ENCODE measurements around the gene CYTH4.

DNA sequence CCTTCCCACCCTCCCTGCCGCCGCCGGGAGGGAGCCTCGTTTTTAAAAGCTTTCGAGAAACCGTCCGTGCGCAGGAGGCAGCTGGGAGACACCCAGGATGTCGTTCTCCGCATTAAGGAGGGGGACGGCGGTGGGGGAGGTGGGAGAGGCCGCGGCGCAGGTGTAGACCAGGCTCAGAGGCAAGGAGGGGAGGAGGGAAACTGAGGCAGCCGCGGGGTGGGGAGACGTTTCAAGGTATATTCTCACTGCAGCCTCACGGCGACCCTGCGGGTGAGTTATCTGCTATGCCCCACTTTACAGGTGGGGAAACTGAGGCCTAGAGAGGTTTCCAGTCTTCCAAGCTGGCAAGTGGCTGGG, 42.7 kb downstream of the CYTH4 start:
- TF ChIP-seq, protein P1, sequence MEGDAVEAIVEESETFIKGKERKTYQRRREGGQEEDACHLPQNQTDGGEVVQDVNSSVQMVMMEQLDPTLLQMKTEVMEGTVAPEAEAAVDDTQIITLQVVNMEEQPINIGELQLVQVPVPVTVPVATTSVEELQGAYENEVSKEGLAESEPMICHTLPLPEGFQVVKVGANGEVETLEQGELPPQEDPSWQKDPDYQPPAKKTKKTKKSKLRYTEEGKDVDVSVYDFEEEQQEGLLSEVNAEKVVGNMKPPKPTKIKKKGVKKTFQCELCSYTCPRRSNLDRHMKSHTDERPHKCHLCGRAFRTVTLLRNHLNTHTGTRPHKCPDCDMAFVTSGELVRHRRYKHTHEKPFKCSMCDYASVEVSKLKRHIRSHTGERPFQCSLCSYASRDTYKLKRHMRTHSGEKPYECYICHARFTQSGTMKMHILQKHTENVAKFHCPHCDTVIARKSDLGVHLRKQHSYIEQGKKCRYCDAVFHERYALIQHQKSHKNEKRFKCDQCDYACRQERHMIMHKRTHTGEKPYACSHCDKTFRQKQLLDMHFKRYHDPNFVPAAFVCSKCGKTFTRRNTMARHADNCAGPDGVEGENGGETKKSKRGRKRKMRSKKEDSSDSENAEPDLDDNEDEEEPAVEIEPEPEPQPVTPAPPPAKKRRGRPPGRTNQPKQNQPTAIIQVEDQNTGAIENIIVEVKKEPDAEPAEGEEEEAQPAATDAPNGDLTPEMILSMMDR (IDR thresholded peaks at IDR 0.05): no peak
- TF ChIP-seq POLR2A (IDR thresholded peaks at IDR 0.05): no peak

All from lower leg skin (tissue), 3 donors.